Suprapubic skin (tissue), 3 donors: ENCODE results near the gene C10orf105.

Experiments used
- CTCF ChIP-seq, 2 donors: fragments of 200-600 bp in 1 of 2; fragments of 450-650 bp in 1 of 2; sonication (generic) in 1 of 2; IDR thresholded peaks; one replicate each; pipeline ENCODE4 v1.5.1; 2016 to 2019; ENCODE audit warnings: antibody characterized with exemption in 2 of 2, mild to moderate bottlenecking in 1 of 2, moderate library complexity in 1 of 2
- POLR2A ChIP-seq, 2 donors: fragments of 450-650 bp; IDR thresholded peaks; one replicate each; pipeline ENCODE4 v1.6.1; 2017; ENCODE audit warnings: antibody characterized with exemption in 2 of 2, mild to moderate bottlenecking in 2 of 2, moderate library complexity in 2 of 2

- TF ChIP-seq POLR2A (IDR thresholded peaks at IDR 0.05), result no peak
- no peak for TF ChIP-seq CTCF (IDR thresholded peaks at IDR 0.05)
Measured at GRCh38 chr10:71754562-71754961, 35.0 kb upstream of the C10orf105 start.
